NCI-H226 (cell line): ENCODE measurements around the gene ID4.
A peak's percentile ranks its signal among the peaks of the same experiment; 100 is the strongest.
"Not testable (repeated sequence)": the region's sequence is repeated elsewhere in the genome, so short reads cannot be mapped to it uniquely, and the experiment has no call there.

ENCODE experiments used
- DNase-seq: peaks from one replicate; pipeline ENCODE4 v3.0.0-alpha.2; 2015

The ID4 gene

DNA sequence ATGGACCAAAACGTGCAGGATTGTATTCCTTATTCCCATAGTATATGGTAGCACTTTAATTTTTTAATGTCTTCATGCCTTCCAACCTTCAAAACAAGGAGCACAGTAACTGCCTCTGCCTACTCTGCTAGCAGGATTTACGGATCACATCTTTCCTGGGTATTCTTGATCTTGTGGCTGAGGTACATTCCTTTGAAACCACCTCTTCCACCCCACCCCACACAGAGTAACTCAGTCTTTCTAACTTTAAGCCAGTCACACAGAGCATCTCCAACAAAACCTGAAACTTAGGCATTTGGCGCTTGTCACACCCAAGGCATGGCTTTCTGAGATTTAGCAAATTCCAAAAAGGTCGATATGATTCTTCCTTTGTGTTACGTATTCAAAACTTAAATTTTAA is 2.3 kb upstream of the ID4 start:
- peak; percentile 51 for DNase-seq

DNA sequence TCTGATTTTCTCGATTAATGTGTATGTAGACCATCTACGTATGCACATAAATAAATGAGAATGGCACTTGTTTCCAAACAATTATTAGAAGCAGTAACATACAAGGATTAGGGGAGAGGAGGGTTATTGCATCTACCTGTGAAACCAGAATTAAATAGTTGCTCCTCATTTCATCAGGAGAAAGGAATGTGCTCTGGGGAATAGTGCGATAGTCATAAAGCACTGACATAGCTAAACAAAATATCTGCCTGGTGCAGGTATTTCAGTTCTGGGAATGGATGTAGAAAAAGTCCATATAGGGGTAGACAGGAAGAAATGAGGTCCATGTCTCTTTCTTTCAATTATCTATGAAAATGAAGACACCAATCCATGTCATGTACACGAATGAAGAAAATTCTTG is 1.6 kb upstream of the ID4 start:
- peak; percentile 65 for DNase-seq

DNA sequence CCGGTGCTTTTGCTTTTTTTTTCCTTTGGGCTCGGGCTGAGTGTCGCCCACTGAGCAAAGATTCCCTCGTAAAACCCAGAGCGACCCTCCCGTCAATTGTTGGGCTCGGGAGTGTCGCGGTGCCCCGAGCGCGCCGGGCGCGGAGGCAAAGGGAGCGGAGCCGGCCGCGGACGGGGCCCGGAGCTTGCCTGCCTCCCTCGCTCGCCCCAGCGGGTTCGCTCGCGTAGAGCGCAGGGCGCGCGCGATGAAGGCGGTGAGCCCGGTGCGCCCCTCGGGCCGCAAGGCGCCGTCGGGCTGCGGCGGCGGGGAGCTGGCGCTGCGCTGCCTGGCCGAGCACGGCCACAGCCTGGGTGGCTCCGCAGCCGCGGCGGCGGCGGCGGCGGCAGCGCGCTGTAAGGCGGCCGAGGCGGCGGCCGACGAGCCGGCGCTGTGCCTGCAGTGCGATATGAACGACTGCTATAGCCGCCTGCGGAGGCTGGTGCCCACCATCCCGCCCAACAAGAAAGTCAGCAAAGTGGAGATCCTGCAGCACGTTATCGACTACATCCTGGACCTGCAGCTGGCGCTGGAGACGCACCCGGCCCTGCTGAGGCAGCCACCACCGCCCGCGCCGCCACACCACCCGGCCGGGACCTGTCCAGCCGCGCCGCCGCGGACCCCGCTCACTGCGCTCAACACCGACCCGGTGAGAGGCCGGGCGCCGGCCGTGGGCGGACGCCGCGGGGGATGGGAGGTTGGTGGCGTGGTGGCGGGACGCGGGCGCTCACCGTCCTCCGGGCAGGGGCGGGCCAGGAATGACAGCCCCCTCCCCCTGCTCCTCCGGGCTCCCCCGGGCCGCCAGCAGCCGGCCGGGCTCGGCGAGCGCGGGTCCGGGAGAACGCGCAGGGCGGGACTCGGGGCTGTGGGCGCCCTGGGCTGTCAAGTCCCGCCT is 606 bp downstream of the ID4 start:
- peak; percentile 20 for DNase-seq

DNA sequence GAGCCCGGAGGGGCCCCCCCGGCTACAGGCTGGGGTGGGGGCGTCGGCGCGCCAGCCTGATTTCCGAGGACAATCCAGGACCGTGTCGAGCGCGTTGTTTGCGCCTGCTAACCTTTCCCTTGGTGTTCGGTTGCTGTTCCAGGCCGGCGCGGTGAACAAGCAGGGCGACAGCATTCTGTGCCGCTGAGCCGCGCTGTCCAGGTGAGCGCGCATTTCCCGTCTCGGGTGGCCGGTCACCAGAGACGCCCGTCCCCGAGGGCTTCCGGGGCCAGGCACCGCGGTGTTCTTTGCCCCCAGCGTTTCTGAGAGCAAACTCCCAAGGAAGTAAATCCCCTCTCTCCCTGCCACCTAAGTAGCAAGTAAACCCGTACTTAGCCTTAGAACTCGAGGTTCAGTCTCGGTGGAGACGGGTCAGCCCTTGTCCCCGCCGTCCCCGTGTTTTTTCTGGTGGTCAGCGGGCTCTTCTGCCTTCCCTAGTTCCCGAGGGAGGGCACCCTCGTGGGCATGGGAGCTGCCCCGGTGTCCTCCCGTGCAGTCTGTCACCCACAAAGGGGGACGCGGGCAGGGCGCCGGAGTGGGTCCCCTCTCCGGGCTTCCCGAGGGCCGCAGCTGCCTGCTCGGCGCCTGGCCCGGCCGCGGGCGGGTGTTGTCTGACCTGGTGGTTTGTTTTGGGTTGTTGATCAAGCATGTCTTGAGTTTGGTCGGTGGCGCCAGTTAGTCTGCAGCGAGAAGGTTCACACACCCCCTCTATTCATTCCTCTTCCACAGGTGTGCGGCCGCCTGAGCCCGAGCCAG is 1.5 kb downstream of the ID4 start:
- DNase-seq = no peak

DNA sequence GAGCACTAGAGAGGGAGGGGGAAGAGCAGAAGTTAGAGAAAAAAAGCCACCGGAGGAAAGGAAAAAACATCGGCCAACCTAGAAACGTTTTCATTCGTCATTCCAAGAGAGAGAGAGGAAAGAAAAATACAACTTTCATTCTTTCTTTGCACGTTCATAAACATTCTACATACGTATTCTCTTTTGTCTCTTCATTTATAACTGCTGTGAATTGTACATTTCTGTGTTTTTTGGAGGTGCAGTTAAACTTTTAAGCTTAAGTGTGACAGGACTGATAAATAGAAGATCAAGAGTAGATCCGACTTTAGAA is 2.0 kb downstream of the ID4 start:
- no peak for DNase-seq

DNA sequence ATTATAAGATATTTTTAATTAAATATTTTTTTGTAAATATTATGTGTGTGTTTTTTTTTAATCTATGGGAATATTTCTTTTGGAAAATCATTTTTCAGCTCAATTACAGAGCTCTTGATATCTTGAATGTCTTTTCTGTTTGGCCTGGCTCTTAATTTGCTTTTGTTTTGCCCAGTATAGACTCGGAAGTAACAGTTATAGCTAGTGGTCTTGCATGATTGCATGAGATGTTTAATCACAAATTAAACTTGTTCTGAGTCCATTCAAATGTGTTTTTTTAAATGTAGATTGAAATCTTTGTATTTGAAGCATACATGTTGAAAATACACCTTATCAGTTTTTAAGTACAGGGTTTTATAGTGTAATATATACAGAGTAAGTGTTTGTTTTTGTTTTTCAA is 2.6 kb downstream of the ID4 start:
- no peak for DNase-seq

DNA sequence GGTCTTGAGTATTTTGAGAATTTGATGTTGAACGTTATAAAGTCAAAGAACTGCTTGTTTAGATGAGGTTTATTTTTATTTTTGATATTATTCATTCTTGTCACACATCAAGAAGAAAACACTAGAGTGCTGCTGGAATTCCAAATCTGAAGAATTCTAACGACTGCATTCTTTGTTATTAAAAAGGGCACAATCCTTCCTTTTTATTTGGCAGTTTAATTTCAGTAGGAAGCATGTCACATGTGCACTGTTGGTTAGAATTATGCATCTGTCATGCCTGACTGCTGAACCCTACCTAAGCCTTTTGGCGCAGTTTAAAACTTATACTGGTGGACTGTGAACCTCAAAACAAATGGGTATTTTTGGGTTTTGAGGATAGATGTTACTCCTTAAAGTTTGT is 4.0 kb downstream of the ID4 start:
- DNase-seq = no peak

DNA sequence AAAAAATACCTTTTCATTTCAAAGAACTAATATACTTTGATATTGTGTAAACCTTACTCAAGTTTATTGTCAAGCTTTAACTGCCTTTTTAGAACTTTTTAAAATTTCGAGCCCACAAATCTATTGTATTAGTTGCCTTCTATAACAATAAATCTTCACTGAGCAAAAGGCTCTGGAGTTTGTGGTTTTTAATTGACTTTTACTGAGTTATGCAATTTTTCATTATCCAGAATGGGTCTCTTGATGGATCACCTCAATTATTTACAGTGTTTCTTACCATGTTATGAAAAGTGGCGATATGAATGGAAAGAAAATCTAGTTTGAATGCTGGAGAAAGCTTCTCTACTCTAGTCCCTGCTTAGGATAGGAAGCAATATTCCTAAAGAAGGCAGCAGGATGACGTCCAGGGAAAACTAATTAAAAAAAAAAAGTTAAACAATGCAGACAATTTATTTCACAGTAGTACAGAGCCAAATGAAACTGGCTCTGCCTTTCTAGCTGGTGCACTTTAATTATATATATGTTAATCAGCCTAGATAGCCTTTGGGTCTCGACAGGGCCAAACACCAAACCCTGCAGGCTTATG is 5.0 kb downstream of the ID4 start:
- DNase-seq = no peak

DNA sequence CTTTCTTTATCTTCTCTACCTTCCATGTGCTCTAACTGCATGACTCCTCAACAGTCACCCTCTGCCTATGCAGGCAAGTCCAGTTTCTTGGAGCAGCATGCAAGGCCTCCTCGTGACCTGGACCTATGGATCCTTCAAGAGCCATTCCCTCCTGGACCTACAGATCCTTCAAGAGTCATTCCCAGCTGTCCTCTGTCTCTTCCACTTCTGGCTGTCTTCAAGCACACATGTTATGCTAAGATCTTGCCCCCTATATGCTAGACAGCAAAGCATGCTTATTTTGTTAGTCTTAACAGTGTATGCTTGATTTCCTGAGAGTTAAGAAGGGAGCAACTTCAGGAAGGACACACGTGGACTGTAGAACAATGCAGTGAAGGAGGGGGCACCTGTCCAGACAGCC is 7.5 kb downstream of the ID4 start:
- DNase-seq = no peak

DNA sequence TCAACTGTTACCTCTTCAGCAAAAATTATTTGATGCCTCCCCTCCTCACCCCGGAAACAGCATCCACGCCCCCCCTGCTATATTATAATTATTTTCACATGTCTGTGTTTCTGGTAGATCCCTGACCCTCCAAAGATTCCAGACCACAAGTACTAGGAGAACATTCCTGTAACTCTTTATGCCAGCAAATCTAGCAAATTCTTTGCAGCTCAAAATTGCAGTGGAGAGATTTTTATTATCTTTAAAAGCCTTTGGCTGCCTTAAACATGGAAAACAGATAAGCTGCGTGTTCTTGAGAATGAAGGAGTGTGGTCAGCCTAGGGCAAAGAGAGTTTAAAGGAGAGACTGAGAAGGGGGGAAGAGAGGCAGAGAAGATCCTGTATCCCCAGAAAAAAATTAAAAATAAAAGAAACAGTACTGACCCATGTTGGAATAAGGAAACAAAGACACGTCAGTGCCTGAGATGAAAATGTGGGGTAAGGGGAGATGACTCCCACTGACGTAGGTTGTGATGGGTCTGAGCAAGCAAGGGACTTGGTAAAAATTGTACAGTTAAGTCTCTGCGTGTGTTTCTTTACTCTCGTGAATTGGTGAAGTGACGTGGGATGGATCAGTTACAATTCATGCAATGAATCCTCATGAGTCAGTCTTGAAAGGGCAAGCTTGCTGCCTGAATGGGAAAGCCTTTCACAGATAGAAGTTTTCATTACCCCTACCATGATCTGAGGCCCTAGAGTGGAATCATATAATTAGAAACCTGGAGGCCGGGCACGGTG is 8.3 kb downstream of the ID4 start:
- no peak for DNase-seq

DNA sequence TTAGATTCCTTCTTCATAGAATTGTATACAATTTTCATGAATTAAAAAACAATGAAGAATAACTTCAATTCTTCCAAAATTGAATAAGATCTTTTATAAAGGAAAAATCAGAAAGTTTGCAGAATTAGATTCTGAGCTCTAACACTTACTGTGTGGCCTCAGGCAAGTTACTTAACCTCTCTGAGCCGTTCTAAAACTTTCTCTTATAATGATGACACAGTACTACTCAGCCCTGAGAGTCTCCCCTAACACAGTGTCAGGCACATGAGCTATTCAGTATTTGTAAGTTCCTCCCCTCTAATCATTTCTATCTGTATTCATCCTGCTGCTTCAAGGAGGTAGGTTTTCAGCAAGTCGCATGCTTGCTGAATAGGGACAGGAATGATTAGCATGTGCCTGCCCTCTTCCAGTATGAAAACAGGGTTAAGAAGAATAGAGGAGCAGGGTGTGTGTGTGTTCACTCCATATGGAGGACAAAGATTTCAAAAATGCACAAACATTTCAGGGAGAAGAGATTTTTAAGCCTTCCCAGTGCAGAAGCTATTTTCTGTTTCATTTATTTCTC is 11.4 kb downstream of the ID4 start:
- no peak for DNase-seq

DNA sequence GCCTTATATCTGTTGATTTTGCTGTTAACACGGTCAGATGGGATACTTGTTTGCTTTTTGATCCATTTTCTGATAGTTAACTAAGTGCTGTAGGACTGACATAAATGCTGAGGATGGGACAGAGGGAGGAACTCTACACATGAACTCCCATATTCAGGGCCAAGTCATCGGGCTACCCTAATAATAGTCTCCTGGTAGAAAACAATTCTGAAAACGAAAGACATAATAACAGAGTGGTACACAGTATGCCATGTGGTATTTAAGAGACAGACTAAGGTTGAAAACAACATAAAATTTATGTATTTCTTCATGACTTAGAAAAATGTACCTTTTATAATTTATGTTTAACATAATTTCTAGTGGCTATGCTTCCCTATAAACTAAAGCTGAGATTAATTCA is 12.0 kb downstream of the ID4 start:
- DNase-seq = no peak

DNA sequence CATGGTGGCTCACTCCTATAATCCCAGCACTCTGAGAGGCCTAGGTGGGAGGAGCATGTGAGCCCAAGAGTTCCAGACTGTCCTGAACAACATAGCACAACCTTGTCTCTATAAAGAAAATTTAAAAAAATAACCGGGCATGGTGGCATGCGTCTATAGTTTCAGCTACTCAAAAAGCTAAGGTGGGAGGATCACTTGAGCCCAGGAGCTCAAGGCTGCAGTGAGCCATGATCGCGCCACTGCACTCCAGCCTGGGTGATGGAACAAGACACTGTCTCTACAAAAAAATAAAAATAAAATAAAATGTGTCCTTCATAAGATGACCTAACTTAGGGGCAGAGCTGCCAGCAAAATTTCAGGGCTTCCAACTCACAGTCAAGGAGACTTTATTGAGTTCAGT is 12.6 kb downstream of the ID4 start:
- no peak for DNase-seq

DNA sequence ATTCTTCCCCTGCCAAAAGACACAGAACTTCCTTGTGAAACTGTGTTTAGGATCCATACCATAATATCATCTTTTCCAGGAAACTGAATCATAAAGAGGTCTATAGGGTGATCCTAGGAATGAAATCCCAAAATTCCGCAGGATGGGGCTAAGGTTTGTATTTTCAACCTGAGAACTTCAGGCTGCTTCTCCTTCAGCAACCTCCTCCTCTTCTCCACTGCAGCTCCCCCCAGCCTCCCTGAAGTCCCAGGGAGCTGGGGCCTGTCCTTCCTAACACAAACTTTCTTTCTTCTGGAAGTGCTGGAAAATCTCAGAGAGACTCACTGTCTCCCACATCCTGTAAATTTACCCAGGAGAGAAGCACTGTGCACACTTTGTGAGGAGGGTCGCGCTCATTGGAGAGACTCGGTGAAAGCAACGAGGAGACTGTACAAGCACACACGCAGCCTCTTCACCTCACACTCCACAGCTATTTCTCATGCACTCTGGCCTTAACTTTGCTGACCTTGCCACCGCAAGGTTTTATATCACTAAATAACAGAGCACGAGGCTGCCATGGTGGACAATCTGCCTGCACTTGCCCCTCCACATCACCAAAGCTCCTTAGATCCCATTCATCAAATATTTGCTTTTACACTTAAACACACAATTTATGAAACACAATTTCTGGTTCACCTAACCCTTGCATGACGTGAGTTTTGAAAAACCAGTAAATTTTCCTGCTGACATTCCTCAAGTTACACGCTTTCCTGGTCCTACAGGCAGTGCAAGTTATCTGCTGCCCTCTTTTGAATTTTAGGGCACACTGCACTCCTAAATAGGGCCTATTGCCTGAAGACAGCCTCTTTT is 14.3 kb downstream of the ID4 start:
- peak; percentile 74 for DNase-seq

DNA sequence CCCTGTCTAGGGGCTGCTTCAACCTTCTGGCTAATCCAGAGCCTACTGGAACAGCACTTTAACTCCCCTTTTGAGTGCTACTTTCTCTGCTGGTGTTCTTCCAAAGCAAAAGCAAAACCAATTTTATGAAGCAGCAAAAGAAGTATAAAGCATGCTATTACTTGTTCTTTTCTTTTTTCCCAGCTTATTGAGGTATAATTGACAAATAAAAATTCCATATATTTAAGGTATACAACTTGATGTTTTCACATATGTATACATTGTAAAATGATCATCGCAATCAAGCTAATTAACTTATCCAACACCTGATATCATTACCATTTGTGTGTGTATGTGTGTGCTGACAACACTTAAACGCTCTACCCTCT is 14.9 kb downstream of the ID4 start:
- no peak for DNase-seq

DNA sequence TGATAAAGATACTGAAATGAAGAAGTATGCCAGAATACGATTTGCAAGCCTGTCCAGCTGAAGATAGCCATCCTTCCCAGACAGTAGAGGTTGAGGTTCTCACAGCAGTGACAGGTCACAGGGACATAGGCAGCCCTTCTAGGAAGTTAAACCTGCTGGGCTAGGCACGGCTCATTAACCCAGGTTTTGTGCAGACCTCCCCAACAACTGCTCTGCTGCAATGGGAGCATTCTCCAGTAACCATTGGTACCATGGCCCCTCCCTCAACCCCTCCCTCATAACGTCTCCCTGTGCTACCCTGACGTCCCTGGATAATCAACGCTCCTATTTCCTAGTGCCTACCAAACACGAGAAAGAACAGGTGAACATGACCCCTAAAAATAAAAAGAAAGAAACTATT is 15.8 kb downstream of the ID4 start:
- no peak for DNase-seq

DNA sequence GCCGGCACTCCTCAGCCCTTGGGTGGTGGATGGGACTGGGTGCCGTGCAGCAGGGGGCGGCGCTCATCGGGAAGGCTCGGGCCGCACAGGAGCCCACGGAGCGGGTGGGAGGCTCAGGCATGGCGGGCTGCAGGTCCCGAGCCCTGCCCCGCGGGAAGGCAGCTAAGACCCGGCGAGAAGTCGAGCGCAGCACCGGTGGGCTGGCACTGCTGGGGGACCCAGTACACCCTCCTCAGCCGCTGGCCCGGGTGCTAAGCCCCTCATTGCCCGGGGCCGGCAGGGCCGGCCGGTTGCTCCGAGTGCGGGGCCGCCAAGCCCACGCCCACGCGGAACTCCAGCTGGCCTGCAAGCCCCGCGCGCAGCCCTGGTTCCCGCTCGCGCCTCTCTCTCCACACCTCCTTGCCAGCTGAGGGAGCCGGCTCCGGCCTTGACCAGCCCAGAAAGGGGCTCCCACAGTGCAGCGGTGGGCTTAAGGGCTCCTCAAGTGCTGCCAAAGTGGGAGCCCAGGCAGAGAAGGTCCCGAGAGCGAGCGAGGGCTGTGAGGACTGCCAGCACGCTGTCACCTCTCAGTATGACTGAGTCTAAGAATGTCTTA is 17.3 kb downstream of the ID4 start:
- not testable (repeated sequence) for DNase-seq

DNA sequence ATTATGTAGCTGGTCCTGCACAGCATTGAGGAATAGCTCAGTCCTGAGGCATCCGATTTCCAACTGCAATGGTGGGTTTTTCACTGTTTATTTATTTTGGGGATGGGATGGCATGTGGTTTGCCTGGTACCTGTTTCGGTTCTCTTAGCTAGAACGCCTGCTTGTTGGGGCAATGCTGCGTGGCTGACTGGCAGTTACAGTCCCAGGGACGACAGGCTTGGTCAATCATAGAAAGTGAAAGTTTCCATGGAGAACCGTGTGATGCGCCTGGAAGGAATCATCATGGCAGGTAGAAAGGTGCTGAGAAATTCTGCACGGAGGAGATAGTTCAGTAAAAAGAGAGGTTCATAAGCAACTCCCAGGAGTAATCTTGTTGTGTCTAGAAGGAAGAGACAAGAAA is 18.4 kb downstream of the ID4 start:
- no peak for DNase-seq

DNA sequence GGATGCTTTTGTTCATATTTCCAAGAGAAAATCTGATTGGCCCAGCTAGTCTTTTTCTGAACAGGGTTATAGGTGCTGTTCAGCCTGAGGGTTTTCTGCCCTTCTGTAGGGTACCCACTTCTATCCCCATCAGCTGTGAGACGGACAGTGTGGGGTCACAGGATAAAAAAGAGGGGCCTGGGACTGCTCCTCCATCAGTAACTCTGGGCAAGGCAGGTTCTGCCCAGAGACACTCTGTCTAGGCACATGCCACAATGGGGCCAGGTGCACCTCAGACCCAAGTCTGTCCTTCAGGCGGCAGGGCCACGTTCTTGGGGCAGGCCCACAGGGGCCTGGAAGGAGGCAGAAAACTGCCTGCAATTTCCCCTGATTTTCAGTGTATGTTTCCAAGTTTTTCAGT is 20.0 kb downstream of the ID4 start:
- no peak for DNase-seq

DNA sequence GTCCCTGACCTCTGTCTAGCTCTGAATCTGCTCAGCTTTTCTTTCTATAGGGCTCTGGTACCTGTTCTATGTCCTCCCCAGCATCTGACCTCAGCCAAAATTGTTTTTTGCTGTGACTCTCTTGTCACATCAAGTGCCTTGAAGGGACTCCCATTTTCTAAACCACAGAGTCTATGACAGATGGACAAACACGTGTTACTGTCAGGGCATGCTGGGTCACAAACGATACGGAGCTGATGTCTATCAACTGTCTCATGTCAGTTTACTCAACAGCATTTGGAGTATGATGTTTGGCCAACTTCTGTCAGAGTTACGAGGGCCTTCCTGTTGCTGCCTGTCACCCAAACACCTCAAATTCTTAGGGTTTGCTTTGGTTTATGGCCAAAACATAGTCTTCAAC is 20.5 kb downstream of the ID4 start:
- DNase-seq = no peak

DNA sequence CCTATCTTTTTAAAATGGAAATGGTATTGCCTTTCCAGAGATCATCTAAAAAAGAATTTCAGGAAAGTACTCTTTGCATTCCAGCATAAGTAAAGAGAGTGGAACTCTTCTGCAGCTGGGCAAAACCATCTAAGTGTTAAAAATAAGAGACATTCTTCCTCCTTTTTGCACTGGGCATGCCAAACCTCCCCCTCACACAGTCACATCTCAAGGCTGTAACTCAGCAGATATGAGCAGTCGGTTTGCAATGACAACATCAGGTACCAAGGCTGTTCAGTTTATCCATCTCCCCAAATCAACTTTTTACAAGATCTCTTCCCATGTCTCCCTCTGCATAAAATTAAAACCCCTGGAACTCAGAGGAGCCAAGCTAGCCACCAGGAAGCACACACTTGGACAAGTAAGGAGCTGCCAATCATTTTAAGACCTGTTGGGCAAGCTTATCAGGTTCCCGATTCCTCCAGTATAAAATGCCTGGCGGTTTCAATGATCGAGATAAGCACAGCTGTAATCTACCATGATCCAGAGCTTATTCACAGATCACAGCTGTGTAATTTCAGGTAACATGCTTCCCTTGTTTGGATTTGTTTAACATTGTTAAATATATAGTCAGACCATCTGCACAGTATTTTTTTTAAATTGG is 23.2 kb downstream of the ID4 start:
- no peak for DNase-seq
